GM19328 (cell line): ENCODE results near the gene COL4A3.
"Not testable (repeated sequence)": the region's sequence is repeated elsewhere in the genome, so short reads cannot be mapped to it uniquely, and the experiment has no call there.

Source experiments
- ATAC-seq: cut with Tn5 transposase; IDR thresholded peaks from one replicate; pipeline ENCODE4 v1.9.1; 2021; ENCODE audit warnings: mild to moderate bottlenecking, moderate library complexity; ENCODE audit not compliant: unreplicated experiment

COL4A3 gene

DNA sequence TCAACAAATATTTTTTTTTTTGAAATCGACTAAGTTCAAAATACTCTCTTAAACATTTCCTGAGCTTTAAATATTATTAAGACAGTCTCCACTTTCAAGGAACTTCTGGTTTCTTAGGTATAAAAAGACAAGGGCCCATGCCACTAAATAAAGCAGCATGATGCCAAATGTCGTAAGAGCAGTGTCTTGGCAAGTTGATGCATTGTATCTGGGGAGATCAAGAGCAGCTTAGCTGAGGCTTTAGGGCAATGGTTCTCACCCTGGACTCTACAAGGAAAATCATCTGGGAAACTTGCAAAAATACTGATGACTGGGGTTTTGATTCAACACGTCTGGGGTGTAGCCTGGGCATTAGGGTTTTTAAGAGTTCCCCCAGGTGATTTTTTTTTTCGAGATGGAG lies 41.3 kb downstream of the COL4A3 start:
- ATAC-seq, result no peak

DNA sequence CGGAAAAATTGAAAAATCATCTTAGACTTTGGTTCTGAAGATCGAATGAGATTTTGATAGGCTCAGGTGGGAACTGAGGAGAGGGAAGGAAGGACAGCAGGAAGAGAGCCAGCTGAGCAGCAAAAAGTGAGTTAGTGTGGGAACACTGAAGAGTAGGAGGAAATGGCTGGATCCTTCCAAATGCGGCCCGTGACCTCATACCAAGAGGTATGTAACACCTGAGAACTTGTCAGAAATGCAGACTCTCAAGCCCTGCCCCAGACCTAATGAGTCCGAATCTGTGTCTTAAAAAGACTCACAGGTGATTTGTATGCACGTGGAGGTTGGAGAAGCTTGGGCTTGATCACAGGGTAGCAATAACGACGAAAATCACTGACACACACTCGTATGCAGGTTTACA lies 42.0 kb downstream of the COL4A3 start:
- no peak for ATAC-seq

DNA sequence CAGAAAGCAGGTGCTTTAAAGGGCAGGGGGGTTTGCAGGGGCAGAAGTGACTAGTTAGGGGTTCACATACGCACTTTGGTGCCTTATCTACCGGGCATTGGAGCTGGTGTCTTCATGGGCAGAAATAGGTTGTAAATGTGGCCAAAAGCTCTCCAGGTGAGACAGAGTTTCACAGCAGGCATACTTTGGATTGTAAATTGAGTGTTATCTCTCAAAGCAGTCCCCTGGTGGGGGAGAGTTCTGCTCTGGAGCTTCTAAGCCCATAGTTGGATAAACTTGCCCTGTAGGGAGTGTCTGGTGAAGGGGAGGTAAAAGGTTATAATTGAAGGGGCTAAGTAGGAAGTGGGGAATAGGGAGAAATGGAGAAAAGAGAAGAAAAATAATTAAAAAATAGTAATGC lies 43.1 kb downstream of the COL4A3 start:
- no peak for ATAC-seq

DNA sequence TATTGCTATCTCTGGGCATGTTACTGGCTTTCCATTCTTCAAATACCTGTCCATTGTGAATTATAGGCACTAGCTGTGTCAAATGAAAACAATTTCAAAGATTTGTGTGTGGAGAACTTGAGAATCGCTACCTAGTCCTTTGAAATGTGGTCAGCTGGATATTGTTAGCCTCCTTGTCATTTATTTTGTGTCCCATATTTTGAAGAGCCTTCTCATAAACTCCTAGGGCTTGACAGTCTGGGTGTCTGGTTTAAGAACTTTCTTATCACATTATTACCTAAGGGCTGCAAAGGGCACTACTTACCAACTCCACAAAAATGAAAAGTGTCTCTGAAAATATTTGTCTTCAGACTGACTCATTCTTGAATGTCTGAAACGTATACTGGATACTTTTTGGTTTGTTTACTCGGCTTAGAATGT lies 50.2 kb downstream of the COL4A3 start:
- ATAC-seq, result no peak

DNA sequence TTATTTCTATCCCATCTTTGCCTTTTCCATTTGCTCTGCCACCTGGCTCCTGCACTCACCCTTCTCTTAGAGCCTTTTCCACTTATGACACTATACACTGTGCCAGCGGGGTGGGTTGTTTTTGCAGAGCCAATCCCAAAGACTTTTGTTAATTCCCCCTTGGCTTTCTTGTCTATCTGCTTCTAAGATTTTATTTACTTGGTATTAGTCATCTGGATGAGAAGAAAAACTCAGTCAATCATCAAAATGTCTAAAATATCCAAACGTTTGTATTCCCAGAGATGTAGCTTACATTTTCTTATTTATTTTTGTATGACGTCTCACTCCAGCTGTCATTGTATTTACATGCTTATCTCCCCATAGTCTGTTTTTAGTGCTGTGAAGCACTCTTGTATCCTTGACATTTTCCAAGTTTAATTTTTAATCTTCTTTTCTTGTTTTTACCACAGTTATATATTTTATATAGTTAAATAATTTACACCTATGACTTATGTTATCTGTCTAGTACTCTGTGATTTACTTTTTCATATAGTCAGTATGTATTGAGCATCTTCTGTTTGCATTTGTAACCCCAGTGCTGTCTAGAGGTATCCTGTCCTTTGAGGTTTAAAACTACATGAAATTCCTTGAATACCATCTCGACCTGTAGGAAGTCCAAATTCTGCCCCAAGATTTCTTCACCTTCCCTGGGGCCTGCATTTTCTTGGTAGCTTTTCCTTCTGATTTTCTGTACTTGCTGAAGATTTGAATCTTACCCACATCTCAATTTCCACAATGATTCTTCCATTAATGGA lies 55.1 kb downstream of the COL4A3 start:
- ATAC-seq, result no peak

DNA sequence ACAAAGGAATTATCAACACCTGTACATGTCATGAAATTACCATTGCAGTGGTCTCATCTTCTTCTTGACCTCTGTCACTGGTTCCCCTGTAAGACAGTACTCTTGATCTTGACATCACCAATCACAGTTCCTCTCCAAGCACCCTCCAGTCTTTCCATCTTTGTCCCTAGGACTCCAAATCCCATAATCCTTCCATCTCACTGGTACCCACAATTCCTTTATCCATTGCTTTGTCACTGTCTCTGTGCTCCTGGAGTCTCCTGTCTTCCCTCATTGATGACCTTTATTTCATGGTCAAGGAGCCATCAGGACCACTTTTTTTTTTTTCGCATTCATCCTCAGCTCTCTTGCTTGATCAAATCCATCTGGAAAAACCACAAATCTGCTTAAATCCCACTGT lies 56.7 kb downstream of the COL4A3 start:
- no peak for ATAC-seq

DNA sequence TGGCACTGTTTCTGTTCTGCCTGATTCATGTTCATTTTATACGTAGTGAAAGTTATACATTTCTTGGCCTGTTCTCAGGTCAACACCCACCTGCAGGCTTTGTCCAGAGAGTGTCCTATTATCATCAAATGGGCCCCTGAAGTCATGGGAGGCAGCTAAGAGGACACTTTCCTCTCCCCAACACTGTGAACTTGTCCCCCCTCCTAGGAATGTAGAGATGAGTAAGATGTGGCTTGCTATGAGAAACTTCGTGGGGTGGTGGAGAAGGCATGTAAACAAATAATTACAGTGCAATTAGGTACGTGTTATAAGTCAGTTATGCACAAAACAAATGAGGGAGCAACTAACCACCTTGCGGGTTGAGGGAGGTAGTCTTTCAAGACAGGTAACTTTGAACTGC lies 57.9 kb downstream of the COL4A3 start:
- ATAC-seq, result no peak

DNA sequence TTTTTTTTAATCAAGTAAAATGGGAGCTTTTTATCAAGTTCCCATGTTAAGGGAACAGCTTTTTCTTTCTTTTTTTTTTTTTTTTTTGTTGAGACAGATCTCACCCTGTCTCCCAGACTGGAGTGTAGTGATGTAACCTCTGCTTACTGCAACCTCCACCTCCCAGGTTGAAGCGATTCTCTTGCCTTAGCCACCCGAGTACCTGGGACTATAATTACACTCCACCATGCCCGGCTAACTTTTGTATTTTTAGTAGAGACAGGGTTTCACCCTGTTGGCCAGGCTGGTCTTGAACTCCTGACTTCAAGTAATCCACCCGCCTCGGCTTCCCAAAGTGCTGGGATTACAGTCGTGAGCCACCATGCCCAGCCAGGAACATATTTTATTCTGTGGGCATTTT lies 61.2 kb downstream of the COL4A3 start:
- not testable (repeated sequence) for ATAC-seq

DNA sequence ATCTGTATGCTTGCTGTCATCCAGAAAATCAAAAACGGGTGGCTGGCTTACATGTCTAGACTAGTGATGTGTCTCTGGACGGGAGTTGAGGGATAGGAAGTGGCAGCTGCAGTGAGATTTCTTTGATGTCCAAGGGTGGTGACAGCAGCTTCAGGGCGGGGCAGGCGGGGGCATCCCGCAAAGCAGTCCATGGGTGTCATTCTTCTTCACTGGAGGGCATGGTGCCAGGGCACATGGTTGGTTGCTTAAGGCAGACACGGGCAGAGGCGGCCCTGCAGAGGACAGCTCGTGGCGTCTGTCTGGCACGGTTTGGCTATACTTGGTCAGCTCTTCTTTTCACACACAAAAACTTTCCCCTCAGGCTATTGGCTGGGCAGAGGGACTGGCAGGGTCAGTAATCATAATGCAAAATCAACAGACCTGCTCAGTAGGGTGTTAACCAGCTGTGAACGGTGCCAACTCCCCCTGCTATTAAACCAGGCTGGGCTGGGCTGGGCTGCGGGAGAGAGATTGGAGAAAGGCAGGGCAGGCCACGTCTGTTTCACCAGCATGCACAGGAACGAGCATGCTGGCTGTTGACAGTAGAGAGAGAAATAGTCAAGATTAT lies 63.7 kb downstream of the COL4A3 start:
- ATAC-seq, result no peak

DNA sequence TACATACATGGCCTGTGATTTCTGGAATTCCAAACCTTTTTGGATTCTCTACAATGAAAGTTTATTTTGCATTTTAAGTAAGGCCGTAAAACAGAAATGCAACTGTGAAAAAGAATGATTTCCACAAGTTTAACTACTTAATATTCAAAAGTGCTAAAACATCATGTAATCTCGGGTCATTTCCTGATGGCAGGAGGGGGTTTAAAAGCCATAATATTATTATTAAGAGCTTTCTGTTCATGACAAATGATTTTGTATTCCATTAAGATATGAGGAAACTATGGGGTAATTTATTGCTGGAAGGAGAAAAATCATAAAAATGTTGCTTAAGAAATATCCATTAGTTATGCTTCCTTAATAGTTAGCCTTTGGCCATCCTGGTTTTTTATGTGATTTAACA lies 65.7 kb downstream of the COL4A3 start:
- ATAC-seq, result no peak

DNA sequence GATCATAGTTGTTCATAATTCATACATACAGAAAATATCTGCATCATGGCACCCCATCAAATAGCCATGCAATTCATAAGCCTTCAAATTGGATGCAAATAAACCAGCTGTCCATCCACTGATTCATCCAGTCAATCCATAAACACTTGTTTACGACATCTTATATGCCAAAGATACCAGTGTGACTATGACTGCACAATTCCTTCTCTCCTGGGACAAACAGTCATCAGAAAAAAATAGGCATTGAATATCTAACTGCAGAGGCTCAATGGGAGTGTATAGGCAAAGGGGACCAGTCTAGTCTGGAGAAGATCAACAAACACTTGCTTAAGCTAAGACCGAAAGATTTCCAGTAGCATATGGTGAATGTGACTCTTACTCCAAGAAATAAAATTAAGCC lies 70.0 kb downstream of the COL4A3 start:
- ATAC-seq, result no peak

DNA sequence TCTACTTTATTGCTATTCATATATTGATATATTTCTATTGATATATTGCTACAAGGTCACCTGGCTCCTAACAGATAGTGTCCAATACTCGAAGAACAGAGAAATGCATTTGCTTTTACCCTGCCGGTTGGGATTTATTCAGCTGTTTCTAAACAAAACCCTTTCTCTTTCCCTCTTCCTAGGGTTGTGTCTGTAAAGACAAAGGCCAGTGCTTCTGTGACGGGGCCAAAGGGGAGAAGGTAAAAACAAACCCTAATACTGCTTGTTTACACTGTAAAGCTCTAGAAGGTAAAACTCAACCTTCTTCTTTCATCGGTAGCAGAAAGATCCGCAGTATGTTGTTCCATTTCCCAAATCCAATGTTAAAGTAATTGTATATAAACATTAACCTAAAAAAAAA lies 73.4 kb downstream of the COL4A3 start:
- no peak for ATAC-seq

DNA sequence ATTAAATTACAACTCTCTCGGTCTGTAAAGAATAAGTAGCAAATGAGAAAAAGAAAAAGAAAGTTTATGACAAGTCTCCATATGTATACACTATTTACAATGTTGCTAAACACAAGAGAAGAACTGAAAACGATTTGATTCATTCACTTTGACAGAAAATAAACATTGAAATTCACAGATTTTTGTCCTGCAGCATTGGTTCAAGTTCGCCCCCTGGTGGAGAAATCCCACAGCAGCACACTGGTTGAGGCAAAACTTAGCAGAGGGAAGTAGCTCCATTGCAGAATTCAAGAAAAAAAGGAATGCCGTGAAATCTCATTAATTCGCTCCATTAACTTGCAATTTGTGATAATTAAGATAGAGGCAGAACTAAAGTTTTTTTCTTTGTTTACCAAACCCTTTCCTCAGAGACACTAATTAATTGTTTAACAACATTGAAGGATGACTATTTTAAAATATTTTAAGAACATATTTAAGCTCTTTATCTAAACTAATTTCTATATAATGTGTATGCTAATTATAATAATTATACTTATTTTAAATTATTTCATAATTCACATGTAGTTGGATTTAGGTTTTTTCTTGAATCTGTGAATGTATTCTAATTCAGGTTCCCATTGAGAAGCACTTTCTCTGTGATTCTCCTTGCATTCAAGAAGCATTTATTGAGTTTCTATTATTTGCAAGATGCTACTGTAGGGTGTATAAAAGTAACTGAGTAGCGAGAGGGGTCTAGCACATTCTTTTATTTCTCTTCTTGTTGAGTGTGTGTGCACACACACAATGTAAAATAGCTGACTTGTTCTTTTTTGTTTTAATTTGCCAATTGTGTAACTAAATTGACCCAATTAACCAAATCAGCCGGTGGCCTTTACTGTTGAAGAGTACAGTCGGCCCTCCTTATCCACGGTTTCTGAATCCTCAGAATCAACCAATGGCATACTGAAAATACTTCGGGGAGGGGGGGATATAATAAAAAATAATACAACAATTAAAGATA lies 74.1 kb downstream of the COL4A3 start:
- ATAC-seq, result no peak

DNA sequence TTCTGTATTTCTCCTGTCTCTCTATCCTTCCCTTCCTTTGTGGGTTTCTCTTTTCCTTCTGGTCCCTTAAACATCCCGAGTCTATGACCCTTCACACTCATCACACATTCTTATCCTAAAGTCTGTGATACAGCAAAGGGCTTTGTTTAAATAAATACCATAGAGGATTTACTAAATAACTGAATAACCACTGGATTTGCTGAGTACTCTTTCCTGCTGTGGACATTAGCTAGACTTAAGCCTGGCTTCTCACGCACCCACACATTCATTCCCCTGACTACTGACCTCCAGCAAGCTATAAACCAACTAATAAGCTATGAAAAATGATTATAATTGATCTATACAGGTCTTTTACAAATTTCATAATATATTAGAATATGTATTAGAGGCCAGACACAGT lies 76.6 kb downstream of the COL4A3 start:
- no peak for ATAC-seq

DNA sequence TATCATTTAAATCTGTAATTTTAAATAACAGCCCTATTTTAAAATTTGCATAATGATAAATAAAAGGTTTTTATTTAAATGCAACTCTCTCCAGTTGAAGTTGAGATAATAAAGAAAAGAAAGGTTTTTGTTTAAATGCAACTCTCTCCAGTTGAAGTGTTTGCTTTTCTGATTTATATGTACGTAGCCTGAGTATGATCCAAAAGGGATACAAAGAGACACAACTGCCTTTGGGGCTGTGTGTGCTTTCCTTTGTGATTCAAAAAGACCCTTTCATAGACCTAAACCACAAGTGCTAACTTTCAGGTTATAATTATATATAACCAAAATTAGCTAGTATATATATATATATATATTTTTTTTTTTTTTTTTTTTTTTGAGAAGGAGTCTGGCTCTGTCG lies 84.5 kb downstream of the COL4A3 start:
- no peak for ATAC-seq

DNA sequence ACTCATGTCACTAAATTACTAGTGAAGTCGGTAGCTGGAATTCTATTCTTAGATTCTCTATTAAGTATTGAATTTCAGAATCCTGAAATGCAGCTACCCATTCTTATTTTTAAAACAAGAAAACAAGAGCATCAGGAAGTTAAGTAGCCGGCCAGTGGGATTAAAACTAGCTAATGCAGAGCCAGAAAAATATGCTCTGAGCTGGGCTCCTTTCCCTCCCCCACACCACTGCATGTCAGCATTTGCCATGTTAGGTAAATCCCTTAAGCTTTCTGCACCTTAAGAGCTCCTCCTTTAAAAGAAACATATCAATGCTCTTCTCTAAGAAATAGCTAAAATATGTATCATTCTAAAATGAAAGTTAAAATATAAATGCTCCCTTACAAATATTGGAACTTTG lies 88.4 kb downstream of the COL4A3 start:
- no peak for ATAC-seq

DNA sequence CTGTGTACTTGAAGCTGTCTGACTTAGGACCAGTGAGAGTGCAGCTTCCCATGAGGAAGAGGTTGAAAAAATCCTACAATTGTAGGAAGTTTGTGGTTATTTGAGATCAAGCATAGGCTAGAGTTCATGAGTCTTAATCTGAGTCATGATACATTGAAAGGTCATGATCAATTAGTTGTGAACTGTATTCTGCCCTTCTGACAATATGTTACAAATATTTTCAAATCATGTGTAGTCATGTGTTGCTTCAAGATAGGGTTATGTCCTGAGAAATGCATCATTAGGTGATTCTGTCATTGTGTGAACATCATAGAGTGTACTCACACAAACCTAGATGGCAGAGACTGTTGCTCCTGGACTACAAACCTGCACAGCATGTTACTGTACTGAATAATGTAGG lies 92.2 kb downstream of the COL4A3 start:
- ATAC-seq, result no peak

DNA sequence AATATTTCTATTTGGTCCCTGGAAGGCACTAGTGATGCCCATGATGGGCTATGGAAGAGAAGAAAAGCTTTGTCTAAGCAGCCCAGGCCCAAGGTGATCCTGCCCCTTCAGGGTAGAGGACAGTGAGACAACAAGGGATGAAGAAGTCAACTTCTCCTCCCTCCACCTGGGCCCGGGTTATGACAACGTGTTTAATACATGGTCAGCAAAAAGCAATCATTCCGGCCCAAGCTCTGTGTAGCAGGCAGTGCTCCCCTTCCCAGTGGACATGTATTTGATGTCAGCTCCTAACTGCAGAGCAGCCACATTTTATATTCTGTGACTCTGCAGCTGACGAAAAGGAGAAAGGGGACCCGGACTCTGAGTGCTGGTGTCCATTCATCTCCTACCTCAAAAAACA lies 93.4 kb downstream of the COL4A3 start:
- no peak for ATAC-seq

DNA sequence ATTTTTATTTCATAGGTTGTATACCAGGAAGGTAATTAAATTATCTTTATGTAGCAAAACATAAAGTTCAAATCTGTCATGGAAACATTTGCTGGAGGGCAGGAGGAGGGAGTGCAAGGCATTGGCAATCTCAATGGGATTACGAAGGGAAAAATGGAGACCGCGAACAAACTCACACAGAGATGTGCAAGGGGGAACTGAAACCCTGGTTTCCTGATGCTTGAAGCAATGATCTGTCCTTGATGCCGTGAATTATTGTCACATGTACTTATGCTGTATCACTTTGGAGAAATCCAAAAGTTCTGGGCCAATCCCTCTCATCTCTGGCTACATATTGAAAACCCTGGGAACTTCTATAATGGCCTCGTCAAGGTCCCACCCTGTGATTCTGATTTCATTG lies 95.6 kb downstream of the COL4A3 start:
- ATAC-seq, result no peak

DNA sequence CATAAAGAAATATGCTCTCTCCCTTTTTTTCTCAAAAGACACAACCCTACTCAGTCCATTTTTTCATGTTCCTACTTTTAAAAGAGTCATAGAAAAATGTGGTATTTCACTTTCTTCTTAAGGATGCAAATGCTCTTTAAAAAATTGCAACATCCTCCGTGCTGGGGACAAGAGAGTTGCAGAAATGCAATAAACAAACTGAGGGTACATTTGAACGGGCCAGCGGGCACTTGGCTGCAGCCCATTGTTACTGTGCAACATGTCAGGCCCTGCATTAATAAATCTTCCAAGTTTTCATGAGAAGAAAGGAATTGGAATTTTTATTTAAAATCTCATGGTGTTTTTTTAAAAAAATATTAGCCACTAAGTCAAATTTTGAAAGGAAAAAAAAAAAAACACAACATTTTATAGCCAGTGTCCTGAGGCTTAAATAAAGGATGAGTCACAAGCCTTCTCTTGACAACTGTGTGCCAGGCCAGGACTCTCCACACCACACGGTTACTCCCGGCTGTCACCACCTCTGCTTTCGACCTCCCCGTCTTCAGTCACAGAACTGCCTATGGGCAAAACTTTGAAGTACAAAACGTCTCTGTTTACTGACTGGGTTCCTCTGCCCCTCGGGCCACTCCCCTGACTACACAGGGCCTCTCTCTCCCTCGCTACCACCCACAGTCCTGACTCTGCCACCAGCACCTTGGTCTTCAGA lies 103.1 kb downstream of the COL4A3 start:
- ATAC-seq, result no peak

DNA sequence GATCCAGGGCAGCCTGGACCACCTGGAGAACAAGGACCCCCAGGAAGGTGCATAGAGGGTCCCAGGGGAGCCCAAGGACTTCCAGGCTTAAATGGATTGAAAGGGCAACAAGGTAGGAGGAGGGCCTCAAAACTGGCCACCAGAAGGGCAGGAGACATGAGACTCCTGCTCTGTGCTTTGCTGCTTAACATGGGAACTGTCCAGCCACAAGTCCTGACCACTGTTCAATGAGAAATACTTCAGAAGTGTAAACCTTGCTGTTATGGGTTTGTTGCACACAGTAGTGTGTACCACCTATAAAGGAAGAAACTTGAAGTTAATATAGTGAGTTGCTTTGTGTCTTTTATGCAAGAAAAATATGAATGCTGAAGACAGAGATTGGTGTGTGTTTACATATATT lies 116.5 kb downstream of the COL4A3 start:
- ATAC-seq, result no peak
